SK-N-MC (cell line): Measurements from ENCODE around the gene TCTN3.
"Not testable (repeated sequence)": the region's sequence is repeated elsewhere in the genome, so short reads cannot be mapped to it uniquely, and the experiment has no call there.

ENCODE experiments used
- DNase-seq: peaks from one replicate; pipeline ENCODE4 v3.0.0-alpha.2; 2011; ENCODE audit warnings: low read depth, low spot score
- H3K27ac ChIP-seq: fragments of 200-600 bp; sonication (generic); 2 replicates; pipeline ENCODE4 v1.5.1; 2016; ENCODE audit warnings: mixed run types
- H3K36me3 ChIP-seq: fragments of 200-600 bp; sonication (generic); 2 replicates; pipeline ENCODE4 v1.6.1; 2017; ENCODE audit warnings: antibody characterized with exemption, low read length, mixed read lengths; ENCODE audit not compliant: insufficient read depth
- H3K4me3 ChIP-seq: fragments of 200-600 bp; sonication (generic); 2 replicates; pipeline ENCODE4 v1.5.1; 2016
- H3K9ac ChIP-seq: fragments of 200-600 bp; sonication (generic); 2 replicates; pipeline ENCODE4 v1.8.0; 2017; ENCODE audit warnings: mixed run types, mixed read lengths; ENCODE audit not compliant: insufficient read length
- H3K9me3 ChIP-seq: fragments of 200-600 bp; sonication (generic); 2 replicates; pipeline ENCODE4 v1.6.1; 2017; ENCODE audit warnings: low read depth, mild to moderate bottlenecking, antibody characterized with exemption, low read length, moderate library complexity, mixed read lengths
- EZH2 ChIP-seq: fragments of 200-600 bp; sonication (generic); IDR thresholded peaks from one replicate; pipeline ENCODE4 v1.6.1; 2017; ENCODE audit warnings: antibody characterized with exemption
- FOXP2 ChIP-seq: optimal IDR thresholded peaks from 2 replicates; pipeline ENCODE3; 2011; ENCODE audit warnings: mild to moderate bottlenecking, moderate library complexity; ENCODE audit not compliant: insufficient read depth; ENCODE audit errors: extremely low read length, control extremely low read depth
- POLR2AphosphoS5 ChIP-seq: IDR thresholded peaks from 2 replicates; pipeline ENCODE4 v1.6.1; 2012; ENCODE audit warnings: mild to moderate bottlenecking, low read depth, low read length, borderline replicate concordance

Gene TCTN3

DNA sequence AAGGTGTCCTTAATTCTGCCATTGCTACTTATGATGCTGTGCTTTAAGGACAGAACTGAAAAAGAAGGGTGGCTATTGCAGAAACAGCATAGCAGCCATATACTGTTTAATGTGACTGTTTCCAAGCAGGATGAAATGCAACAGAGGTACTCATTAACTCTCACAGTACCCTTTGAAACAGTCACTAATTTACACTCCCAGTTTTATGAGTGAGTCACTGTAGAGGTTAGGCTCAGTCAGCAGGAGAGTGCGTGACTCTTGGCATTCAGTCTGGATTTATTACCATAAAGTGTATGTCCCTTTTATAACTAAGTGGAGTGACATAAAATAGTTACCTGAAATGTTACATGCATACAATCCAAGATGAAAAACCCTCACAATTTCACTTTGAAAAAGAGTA lies 64.9 kb downstream of the TCTN3 start:
- Histone ChIP-seq H3K4me3 (no peak overlapping the region), H3K36me3 (peaks cover 30% of the 10 kb centered on the region; the same call in 1 of the 2 replicates), H3K27ac (no peak overlapping the region), H3K9me3 (no peaks in the 10 kb centered on the region), H3K9ac (no peak overlapping the region)
- TF ChIP-seq EZH2 (no peak), FOXP2 (no peak), POLR2AphosphoS5 (no peak)
- DNase-seq, result no peak

DNA sequence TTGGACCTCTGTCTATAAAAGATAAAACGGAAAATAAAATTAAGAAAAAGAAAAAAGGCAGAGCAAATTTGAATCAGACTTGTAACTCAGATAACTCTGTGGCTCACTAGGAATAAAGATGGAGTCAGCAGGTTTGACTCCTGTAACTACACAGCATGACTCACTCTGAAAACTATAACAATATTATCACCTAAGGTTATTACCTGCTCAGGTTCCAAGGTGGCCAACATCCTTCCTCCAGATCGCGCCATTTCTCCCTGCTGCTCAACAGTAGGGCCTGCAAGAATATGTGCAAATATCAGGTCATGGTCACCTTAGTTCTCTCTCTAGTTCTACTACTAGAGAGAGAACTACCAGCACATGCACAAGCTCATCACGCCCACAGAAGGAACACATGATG lies 67.2 kb downstream of the TCTN3 start:
- TF ChIP-seq POLR2AphosphoS5, result no peak
- TF ChIP-seq FOXP2, result no peak
- no peak for TF ChIP-seq EZH2
- Histone ChIP-seq H3K36me3 (peaks cover 20% of the 10 kb centered on the region; the same call in 1 of the 2 replicates), H3K9me3 (no peaks in the 10 kb centered on the region), H3K27ac (no peak overlapping the region), H3K9ac (no peak overlapping the region), H3K4me3 (no peak overlapping the region)
- no peak for DNase-seq

DNA sequence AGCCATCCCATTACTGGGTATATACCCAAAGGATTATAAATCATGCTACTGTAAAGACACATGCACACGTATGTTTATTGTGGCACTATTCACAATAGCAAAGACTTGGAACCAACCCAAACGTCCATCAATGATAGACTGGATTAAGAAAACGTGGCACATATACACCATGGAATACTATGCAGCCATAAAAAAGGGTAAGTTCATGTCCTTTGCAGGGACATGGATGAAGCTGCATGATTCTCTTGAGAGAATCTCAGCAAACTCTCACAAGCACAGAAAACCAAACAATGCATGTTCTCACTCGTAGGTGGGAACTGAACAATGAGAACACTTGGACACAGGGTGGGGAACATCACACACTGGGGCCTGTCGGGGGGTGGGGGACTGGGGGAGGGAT lies 73.3 kb downstream of the TCTN3 start:
- H3K27ac ChIP-seq, H3K4me3 ChIP-seq, DNase-seq, H3K9ac ChIP-seq, H3K9me3 ChIP-seq: not testable (repeated sequence)
- peaks cover 23% of the 10 kb centered on the region; the same call in 1 of the 2 replicates for H3K36me3 ChIP-seq

DNA sequence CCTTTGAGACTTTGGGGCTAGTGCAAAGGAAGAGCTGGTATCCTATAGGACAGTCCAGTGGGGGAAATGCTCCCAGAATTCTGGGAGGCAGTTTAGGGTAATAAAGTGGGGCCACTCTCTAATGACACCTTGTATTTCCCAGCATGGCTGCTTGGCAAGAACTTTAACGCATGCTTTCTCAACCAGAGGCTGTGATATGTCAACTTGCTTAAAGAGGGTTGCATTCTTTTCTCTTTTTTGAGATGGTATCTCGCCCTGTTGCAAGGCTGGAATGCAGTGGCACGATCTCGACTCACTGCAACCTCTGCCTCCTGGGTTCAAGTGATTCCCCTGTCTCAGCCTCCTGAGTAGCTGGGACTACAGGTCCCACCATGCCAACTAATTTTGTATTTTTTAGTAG lies 75.6 kb downstream of the TCTN3 start:
- H3K36me3 ChIP-seq, result peaks cover 43% of the 10 kb centered on the region; the same call in 1 of the 2 replicates
- no peak overlapping the region for H3K27ac ChIP-seq
- TF ChIP-seq FOXP2, result no peak
- no peak for TF ChIP-seq EZH2
- TF ChIP-seq POLR2AphosphoS5, result no peak
- H3K9me3 ChIP-seq, result no peaks in the 10 kb centered on the region
- H3K9ac ChIP-seq, result no peak overlapping the region
- DNase-seq, result no peak
- no peak overlapping the region for H3K4me3 ChIP-seq

DNA sequence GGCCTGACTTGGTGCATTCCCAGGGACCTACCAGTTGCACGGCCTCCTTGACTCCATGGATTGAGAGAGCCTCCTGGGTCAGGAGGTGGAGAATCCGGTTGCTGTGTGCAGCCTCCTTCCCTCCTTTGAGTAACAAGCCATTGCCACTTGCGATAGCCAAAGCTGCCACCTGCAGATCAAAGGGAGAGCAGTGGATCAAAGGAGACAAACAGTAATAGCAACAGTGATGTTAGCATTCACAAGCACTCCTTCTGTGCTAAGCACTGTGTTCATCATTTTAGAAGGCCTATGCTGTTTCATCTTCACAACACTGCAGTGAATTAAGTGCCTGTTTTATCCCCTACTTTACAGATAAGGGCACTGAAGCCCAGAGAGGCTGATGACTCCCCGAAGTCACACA lies 77.3 kb downstream of the TCTN3 start:
- H3K9ac ChIP-seq, result no peak overlapping the region
- no peak for TF ChIP-seq FOXP2
- no peak for TF ChIP-seq EZH2
- no peak for TF ChIP-seq POLR2AphosphoS5
- H3K27ac ChIP-seq, result no peak overlapping the region
- H3K4me3 ChIP-seq, result no peak overlapping the region
- H3K9me3 ChIP-seq, result no peaks in the 10 kb centered on the region
- H3K36me3 ChIP-seq, result peaks cover 48% of the 10 kb centered on the region; the same call in 1 of the 2 replicates
- no peak for DNase-seq
